Mesenteric fat pad (tissue), 1 donor: ENCODE results near the gene KRTAP19-1. TPM values are rescaled to one million over a fixed set of nuclear protein-coding genes. Genes with fewer than 3 reads are reported as not detected.
"Not testable (repeated sequence)": the region's sequence is repeated elsewhere in the genome, so short reads cannot be mapped to it uniquely, and the experiment has no call there.

Experiments
- DNase-seq: peaks from one replicate; pipeline ENCODE4 v3.0.0-alpha.2; 2020; ENCODE audit warnings: low spot score
- long read RNA-seq: library from polyadenylated mRNA; unstranded; transcript quantifications from one replicate; pipeline ENCODE4 v2.0.0, GENCODE V29; 2020
- total RNA-seq: library from RNA; stranded (reverse); fragmentation: NEBNext Ultra II Directional; extraction: Animal tissue kit (Norgen Biotek cat#: 25700); gene quantifications from one replicate; pipeline ENCODE4 v1.2.1, GENCODE V29; 2021
- donor health status: DM: yes; HTN: yes; CAD: no.

The KRTAP19-1 gene
- total RNA-seq: not detected
- long read RNA-seq: 0 reads

GRCh38 chr21:30480145-30480544, at the start of gene KRTAP19-1:
Gene KRTAP19-1 (minus strand): TSS chr21:30480367. CDS start chr21:30480317, 50 bp downstream.
- DNase-seq: no peak

- DNase-seq: no peak
These were observed 38.7 kb upstream of the KRTAP19-1 start for GRCh38 chr21:30518876-30519275.

GRCh38 chr21:30515681-30516080, 35.5 kb upstream of the KRTAP19-1 start:
- no peak for DNase-seq

- not testable (repeated sequence) for DNase-seq
These were observed 25.5 kb upstream of the KRTAP19-1 start for GRCh38 chr21:30505621-30506205.

GRCh38 chr21:30502041-30502440, 21.9 kb upstream of the KRTAP19-1 start, which contains the start of gene KRTAP19-5:
Gene KRTAP19-5 (minus strand): TSS chr21:30502141. CDS start chr21:30502090, 51 bp downstream.
- no peak for DNase-seq

- DNase-seq: no peak
These were observed 16.9 kb upstream of the KRTAP19-1 start, which contains the start of gene KRTAP19-4 for GRCh38 chr21:30497065-30497464. Gene KRTAP19-4 (minus strand): TSS chr21:30497165. CDS start chr21:30497110, 55 bp downstream.

- DNase-seq: no peak
These were observed 11.8 kb upstream of the KRTAP19-1 start, which contains the start of gene KRTAP19-3 for GRCh38 chr21:30491963-30492428. Gene KRTAP19-3 (minus strand): TSS chr21:30492013. CDS start chr21:30491957, 56 bp downstream.

- no peak for DNase-seq
These were observed 7.2 kb upstream of the KRTAP19-1 start, which contains the start of gene KRTAP19-2 for GRCh38 chr21:30487336-30487735. Gene KRTAP19-2 (minus strand): TSS chr21:30487436. CDS start chr21:30487348, 88 bp downstream.

GRCh38 chr21:30486180-30486579, 6.0 kb upstream of the KRTAP19-1 start:
- no peak for DNase-seq

GRCh38 chr21:30482130-30482529, 2.0 kb upstream of the KRTAP19-1 start:
- no peak for DNase-seq

- no peak for DNase-seq
These were observed 908 bp downstream of the KRTAP19-1 start for GRCh38 chr21:30479259-30479658.

- DNase-seq: no peak
These were observed 2.2 kb downstream of the KRTAP19-1 start for GRCh38 chr21:30478004-30478403.

GRCh38 chr21:30468900-30469714, 11.1 kb downstream of the KRTAP19-1 start:
- no peak for DNase-seq

GRCh38 chr21:30463713-30464112, 16.5 kb downstream of the KRTAP19-1 start:
- no peak for DNase-seq

GRCh38 chr21:30448514-30448913, 31.7 kb downstream of the KRTAP19-1 start:
- DNase-seq: no peak

- no peak for DNase-seq
These were observed 33.1 kb downstream of the KRTAP19-1 start for GRCh38 chr21:30447056-30447455.

- no peak for DNase-seq
These were observed 36.0 kb downstream of the KRTAP19-1 start for GRCh38 chr21:30444204-30444603.

GRCh38 chr21:30443226-30443625, 36.9 kb downstream of the KRTAP19-1 start:
- no peak for DNase-seq

GRCh38 chr21:30439975-30440374, 40.2 kb downstream of the KRTAP19-1 start, which contains the start of gene KRTAP15-1:
Gene KRTAP15-1 (plus strand): TSS chr21:30440275. CDS start chr21:30440328, 53 bp downstream.
- no peak for DNase-seq

GRCh38 chr21:30437010-30437565, 43.1 kb downstream of the KRTAP19-1 start:
- DNase-seq: no peak

- no peak for DNase-seq
These were observed 46.0 kb downstream of the KRTAP19-1 start for GRCh38 chr21:30434033-30434631.
